ENCODE measurements around the gene ABCC9.

ABCC9 gene

DNA sequence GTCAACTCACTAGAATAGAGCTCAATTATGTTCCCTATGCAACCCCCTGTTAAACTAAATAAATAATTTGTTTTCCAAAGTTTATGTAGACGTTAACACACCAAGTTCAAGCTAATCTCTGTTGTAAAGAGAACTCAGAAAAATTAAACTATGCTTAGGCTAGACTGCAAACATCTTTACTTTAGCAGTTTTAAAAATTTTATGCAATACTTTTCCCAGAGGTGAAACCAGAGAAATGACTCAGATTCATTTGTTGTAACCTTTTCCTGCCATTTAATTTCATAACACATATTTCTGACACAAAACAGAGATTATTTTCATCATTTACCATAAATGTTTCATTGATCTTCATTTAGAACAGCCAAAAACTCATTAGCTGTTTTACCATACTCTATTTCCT, 27.4 kb downstream of the ABCC9 start:
- Histone ChIP-seq H3K27ac (replicated peaks) (no peak overlapping the region), H3K4me3 (replicated peaks; ENCODE audit: insufficient read depth, low read length) (no peak overlapping the region), H3K27me3 (ENCODE audit: insufficient read depth, poor library complexity, severe bottlenecking) (peaks cover under 1% of the 10 kb centered on the region)
- no peak for DNase-seq (ENCODE audit: low read depth in 1 of 2, low spot score in 1 of 2)
- TF ChIP-seq GABPA (IDR thresholded peaks at IDR 0.05; ENCODE audit: low read depth) = no peak
- TF ChIP-seq, protein P1, sequence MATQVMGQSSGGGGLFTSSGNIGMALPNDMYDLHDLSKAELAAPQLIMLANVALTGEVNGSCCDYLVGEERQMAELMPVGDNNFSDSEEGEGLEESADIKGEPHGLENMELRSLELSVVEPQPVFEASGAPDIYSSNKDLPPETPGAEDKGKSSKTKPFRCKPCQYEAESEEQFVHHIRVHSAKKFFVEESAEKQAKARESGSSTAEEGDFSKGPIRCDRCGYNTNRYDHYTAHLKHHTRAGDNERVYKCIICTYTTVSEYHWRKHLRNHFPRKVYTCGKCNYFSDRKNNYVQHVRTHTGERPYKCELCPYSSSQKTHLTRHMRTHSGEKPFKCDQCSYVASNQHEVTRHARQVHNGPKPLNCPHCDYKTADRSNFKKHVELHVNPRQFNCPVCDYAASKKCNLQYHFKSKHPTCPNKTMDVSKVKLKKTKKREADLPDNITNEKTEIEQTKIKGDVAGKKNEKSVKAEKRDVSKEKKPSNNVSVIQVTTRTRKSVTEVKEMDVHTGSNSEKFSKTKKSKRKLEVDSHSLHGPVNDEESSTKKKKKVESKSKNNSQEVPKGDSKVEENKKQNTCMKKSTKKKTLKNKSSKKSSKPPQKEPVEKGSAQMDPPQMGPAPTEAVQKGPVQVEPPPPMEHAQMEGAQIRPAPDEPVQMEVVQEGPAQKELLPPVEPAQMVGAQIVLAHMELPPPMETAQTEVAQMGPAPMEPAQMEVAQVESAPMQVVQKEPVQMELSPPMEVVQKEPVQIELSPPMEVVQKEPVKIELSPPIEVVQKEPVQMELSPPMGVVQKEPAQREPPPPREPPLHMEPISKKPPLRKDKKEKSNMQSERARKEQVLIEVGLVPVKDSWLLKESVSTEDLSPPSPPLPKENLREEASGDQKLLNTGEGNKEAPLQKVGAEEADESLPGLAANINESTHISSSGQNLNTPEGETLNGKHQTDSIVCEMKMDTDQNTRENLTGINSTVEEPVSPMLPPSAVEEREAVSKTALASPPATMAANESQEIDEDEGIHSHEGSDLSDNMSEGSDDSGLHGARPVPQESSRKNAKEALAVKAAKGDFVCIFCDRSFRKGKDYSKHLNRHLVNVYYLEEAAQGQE (IDR thresholded peaks at IDR 0.05; ENCODE audit: insufficient replicate concordance, low read depth) = no peak
- TF ChIP-seq, protein P2, sequence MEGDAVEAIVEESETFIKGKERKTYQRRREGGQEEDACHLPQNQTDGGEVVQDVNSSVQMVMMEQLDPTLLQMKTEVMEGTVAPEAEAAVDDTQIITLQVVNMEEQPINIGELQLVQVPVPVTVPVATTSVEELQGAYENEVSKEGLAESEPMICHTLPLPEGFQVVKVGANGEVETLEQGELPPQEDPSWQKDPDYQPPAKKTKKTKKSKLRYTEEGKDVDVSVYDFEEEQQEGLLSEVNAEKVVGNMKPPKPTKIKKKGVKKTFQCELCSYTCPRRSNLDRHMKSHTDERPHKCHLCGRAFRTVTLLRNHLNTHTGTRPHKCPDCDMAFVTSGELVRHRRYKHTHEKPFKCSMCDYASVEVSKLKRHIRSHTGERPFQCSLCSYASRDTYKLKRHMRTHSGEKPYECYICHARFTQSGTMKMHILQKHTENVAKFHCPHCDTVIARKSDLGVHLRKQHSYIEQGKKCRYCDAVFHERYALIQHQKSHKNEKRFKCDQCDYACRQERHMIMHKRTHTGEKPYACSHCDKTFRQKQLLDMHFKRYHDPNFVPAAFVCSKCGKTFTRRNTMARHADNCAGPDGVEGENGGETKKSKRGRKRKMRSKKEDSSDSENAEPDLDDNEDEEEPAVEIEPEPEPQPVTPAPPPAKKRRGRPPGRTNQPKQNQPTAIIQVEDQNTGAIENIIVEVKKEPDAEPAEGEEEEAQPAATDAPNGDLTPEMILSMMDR (IDR thresholded peaks at IDR 0.05; ENCODE audit: insufficient read depth, low read length) = no peak
- TF ChIP-seq POLR2AphosphoS5 (IDR thresholded peaks at IDR 0.05; ENCODE audit: low read depth) = no peak
- TF ChIP-seq SPI1 (IDR thresholded peaks at IDR 0.05; ENCODE audit: borderline replicate concordance, low read depth) = no peak

- DNase-seq (ENCODE audit: low read depth in 1 of 2, low spot score in 1 of 2) = no peak
Observed at GRCh38 chr12:21912318-21912717, 28.9 kb downstream of the ABCC9 start.

GRCh38 chr12:21911832-21912231, 29.4 kb downstream of the ABCC9 start:
- Histone ChIP-seq H3K27me3 (ENCODE audit: insufficient read depth, poor library complexity, severe bottlenecking) (peaks cover 2% of the 10 kb centered on the region), H3K27ac (replicated peaks) (no peak overlapping the region), H3K4me3 (replicated peaks; ENCODE audit: insufficient read depth, low read length) (no peak overlapping the region)
- TF ChIP-seq SPI1 (IDR thresholded peaks at IDR 0.05; ENCODE audit: borderline replicate concordance, low read depth) (no peak), POLR2AphosphoS5 (IDR thresholded peaks at IDR 0.05; ENCODE audit: low read depth) (no peak), GABPA (IDR thresholded peaks at IDR 0.05; ENCODE audit: low read depth) (no peak)
- TF ChIP-seq, protein P2 (IDR thresholded peaks at IDR 0.05; ENCODE audit: insufficient read depth, low read length) = no peak
- TF ChIP-seq, protein P1 (IDR thresholded peaks at IDR 0.05; ENCODE audit: insufficient replicate concordance, low read depth) = no peak
- no peak for DNase-seq (ENCODE audit: low read depth in 1 of 2, low spot score in 1 of 2)

More at GRCh38 chr12:21912318-21912717, 28.9 kb downstream of the ABCC9 start:
- no peak for TF ChIP-seq SPI1 (IDR thresholded peaks at IDR 0.05; ENCODE audit: borderline replicate concordance, low read depth)
- no peak for TF ChIP-seq POLR2AphosphoS5 (IDR thresholded peaks at IDR 0.05; ENCODE audit: low read depth)
- TF ChIP-seq, protein P2 (IDR thresholded peaks at IDR 0.05; ENCODE audit: insufficient read depth, low read length) = no peak
- TF ChIP-seq, protein P1 (IDR thresholded peaks at IDR 0.05; ENCODE audit: insufficient replicate concordance, low read depth) = no peak
- no peak for TF ChIP-seq GABPA (IDR thresholded peaks at IDR 0.05; ENCODE audit: low read depth)
- H3K27me3 ChIP-seq (ENCODE audit: insufficient read depth, poor library complexity, severe bottlenecking) = peaks cover 2% of the 10 kb centered on the region
- no peak overlapping the region for H3K27ac ChIP-seq (replicated peaks)
- no peak overlapping the region for H3K4me3 ChIP-seq (replicated peaks; ENCODE audit: insufficient read depth, low read length)

All from HL-60 (cell line).